SK-N-MC (cell line): ENCODE measurements around the gene KLHDC4.

Experiments
- EZH2 ChIP-seq: fragments of 200-600 bp; sonication (generic); IDR thresholded peaks from one replicate; pipeline ENCODE4 v1.6.1; 2017; ENCODE audit warnings: antibody characterized with exemption
- FOXP2 ChIP-seq: optimal IDR thresholded peaks from 2 replicates; pipeline ENCODE3; 2011; ENCODE audit warnings: mild to moderate bottlenecking, moderate library complexity; ENCODE audit not compliant: insufficient read depth; ENCODE audit errors: extremely low read length, control extremely low read depth
- POLR2AphosphoS5 ChIP-seq: IDR thresholded peaks from 2 replicates; pipeline ENCODE4 v1.6.1; 2012; ENCODE audit warnings: mild to moderate bottlenecking, low read depth, low read length, borderline replicate concordance

GRCh38 chr16:87731607-87732006, 34.2 kb downstream of the KLHDC4 start:
- TF ChIP-seq POLR2AphosphoS5 (no peak), EZH2 (no peak), FOXP2 (no peak)
